Measurements from ENCODE around the gene FAM174A.

The FAM174A gene

GRCh38 chr5:100553209-100553608, 18.0 kb downstream of the FAM174A start:
- Mint-ChIP-seq H3K4me1 (peaks cover 5% of the 10 kb centered on the region), H3K27me3 (ENCODE audit: low read depth) (no peaks in the 10 kb centered on the region), H3K27ac (no peak overlapping the region), H3K36me3 (ENCODE audit: low read depth) (peaks cover 28% of the 10 kb centered on the region), H3K4me3 (no peak overlapping the region), H3K9me3 (peaks cover 23% of the 10 kb centered on the region)
- TF ChIP-seq CTCF (IDR thresholded peaks at IDR 0.05; ENCODE audit: unreplicated experiment in 3 of 3): no peak

- TF ChIP-seq CTCF (IDR thresholded peaks at IDR 0.05; ENCODE audit: unreplicated experiment in 3 of 3): no peak
- peaks cover 51% of the 10 kb centered on the region for H3K36me3 Mint-ChIP-seq (ENCODE audit: low read depth)
- H3K27me3 Mint-ChIP-seq (ENCODE audit: low read depth): no peaks in the 10 kb centered on the region
- no peak overlapping the region for H3K27ac Mint-ChIP-seq
- H3K4me3 Mint-ChIP-seq: no peak overlapping the region
- H3K4me1 Mint-ChIP-seq: no peaks in the 10 kb centered on the region
- peaks cover 28% of the 10 kb centered on the region for H3K9me3 Mint-ChIP-seq
Observed at GRCh38 chr5:100560860-100561259, 25.7 kb downstream of the FAM174A start.

- no peak for TF ChIP-seq CTCF (IDR thresholded peaks at IDR 0.05; ENCODE audit: unreplicated experiment in 3 of 3)
- no peaks in the 10 kb centered on the region for H3K27me3 Mint-ChIP-seq (ENCODE audit: low read depth)
- H3K36me3 Mint-ChIP-seq (ENCODE audit: low read depth): peaks cover 36% of the 10 kb centered on the region
- no peak overlapping the region for H3K27ac Mint-ChIP-seq
- H3K4me1 Mint-ChIP-seq: no peaks in the 10 kb centered on the region
- H3K9me3 Mint-ChIP-seq: peaks cover 16% of the 10 kb centered on the region
- no peak overlapping the region for H3K4me3 Mint-ChIP-seq
Observed at GRCh38 chr5:100562821-100563220, 27.6 kb downstream of the FAM174A start.

- no peaks in the 10 kb centered on the region for H3K9me3 Mint-ChIP-seq
- H3K27ac Mint-ChIP-seq: no peak overlapping the region
- H3K4me3 Mint-ChIP-seq: no peak overlapping the region
- H3K36me3 Mint-ChIP-seq (ENCODE audit: low read depth): peaks cover 15% of the 10 kb centered on the region
- no peaks in the 10 kb centered on the region for H3K27me3 Mint-ChIP-seq (ENCODE audit: low read depth)
- no peaks in the 10 kb centered on the region for H3K4me1 Mint-ChIP-seq
- no peak for TF ChIP-seq CTCF (IDR thresholded peaks at IDR 0.05; ENCODE audit: unreplicated experiment in 3 of 3)
Observed at GRCh38 chr5:100566382-100567141, 31.4 kb downstream of the FAM174A start.

GRCh38 chr5:100574716-100575115, 39.5 kb downstream of the FAM174A start:
- H3K9me3 Mint-ChIP-seq: peaks cover 6% of the 10 kb centered on the region
- H3K27ac Mint-ChIP-seq: no peak overlapping the region
- no peaks in the 10 kb centered on the region for H3K27me3 Mint-ChIP-seq (ENCODE audit: low read depth)
- peaks cover 5% of the 10 kb centered on the region for H3K4me1 Mint-ChIP-seq
- no peak overlapping the region for H3K4me3 Mint-ChIP-seq
- H3K36me3 Mint-ChIP-seq (ENCODE audit: low read depth): peaks cover 18% of the 10 kb centered on the region
- TF ChIP-seq CTCF (IDR thresholded peaks at IDR 0.05; ENCODE audit: unreplicated experiment in 3 of 3): no peak

GRCh38 chr5:100575815-100576214, 40.6 kb downstream of the FAM174A start:
- no peak for TF ChIP-seq CTCF (IDR thresholded peaks at IDR 0.05; ENCODE audit: unreplicated experiment in 3 of 3)
- Mint-ChIP-seq H3K4me1 (peaks cover 5% of the 10 kb centered on the region), H3K27ac (no peak overlapping the region), H3K9me3 (peaks cover 6% of the 10 kb centered on the region), H3K4me3 (no peak overlapping the region), H3K36me3 (ENCODE audit: low read depth) (peaks cover 26% of the 10 kb centered on the region), H3K27me3 (ENCODE audit: low read depth) (no peaks in the 10 kb centered on the region)

All from nephron (organoid).